HCT116 (cell line): ENCODE measurements around the gene KLK8. TPM values are rescaled to one million over a fixed set of nuclear protein-coding genes. Genes with fewer than 3 reads are reported as not detected.

Experiments
- ATAC-seq: fragments of 200-7000 bp; cut with Tn5 transposase; 2 replicates; pipeline ENCODE4 v1.9.1; 2020; ENCODE audit warnings: mild to moderate bottlenecking, moderate library complexity
- BruUV-seq: library from RNA; stranded (reverse); fragments of 400-500 nt; replicated peaks from 2 replicates; lab custom pipeline; 2021; lab: Mats Ljungman, UMichigan
- CTCF ChIA-PET: fragments of 300-600 bp; sonication (Branson Sonifier 250); formaldehyde crosslinking; loops from one replicate; lab custom pipeline; 2021; ENCODE audit warnings: antibody characterized with exemption; lab: Charles Lee
- POLR2A ChIA-PET: fragments of 300-600, 350-600 bp; sonication (Branson Sonifier 250); formaldehyde crosslinking; loops from one replicate; lab custom pipeline; 2021; ENCODE audit warnings: antibody characterized with exemption; lab: Charles Lee
- RAD21 ChIA-PET, 2 experiments: fragments of 300-600 bp; sonication (Branson Sonifier 250); formaldehyde crosslinking; loops; one replicate each; lab custom pipeline; 2023; ENCODE audit warnings: low total read pairs in 2 of 2; ENCODE audit not compliant: uncharacterized antibody in 2 of 2, unreplicated experiment in 2 of 2, low non-redundant PET in 1 of 2; lab: Charles Lee
- DNase-seq: peaks from one replicate; pipeline ENCODE4 v3.0.0-alpha.2; 2010; ENCODE audit warnings: low read depth, low spot score
- H2AFZ ChIP-seq: fragments of 200-600 bp; shearing (Covaris generic), sonication (generic); 2 replicates; pipeline ENCODE4 v1.6.1; 2017; ENCODE audit warnings: low read depth, mixed run types, mixed read lengths, antibody characterized with exemption, low read length; ENCODE audit not compliant: poor library complexity, severe bottlenecking
- H3K27ac ChIP-seq: 2 replicates; pipeline ENCODE4 v1.5.1; 2012; ENCODE audit warnings: low read depth, low read length
- H3K27me3 ChIP-seq: fragments of 200-600 bp; sonication (generic); 2 replicates; pipeline ENCODE4 v1.6.1; 2016; ENCODE audit warnings: mixed run types, low read length, mixed read lengths; ENCODE audit not compliant: insufficient read depth
- H3K36me3 ChIP-seq, 2 experiments: fragments of 200-500 bp in 1 of 2; fragments of 200-600 bp in 1 of 2; sonication (Bioruptor generic) in 1 of 2; sonication (generic) in 1 of 2; 2 replicates each; pipeline versions ENCODE4 v1.5.1 to v1.6.1; 2014 to 2016; ENCODE audit warnings: low read length in 2 of 2, inconsistent platforms in 1 of 2, mixed read lengths in 1 of 2, mixed run types in 1 of 2; ENCODE audit not compliant: insufficient read depth in 2 of 2, control insufficient read depth in 1 of 2
- H3K4me1 ChIP-seq, 2 experiments: fragments of 200-600 bp in 1 of 2; sonication (generic) in 1 of 2; 2 replicates each; pipeline versions ENCODE4 v1.5.1 to v1.6.1; 2012 to 2017; ENCODE audit warnings: low read length in 2 of 2, inconsistent platforms in 1 of 2, mild to moderate bottlenecking in 1 of 2, mixed read lengths in 1 of 2, mixed run types in 1 of 2, moderate library complexity in 1 of 2; ENCODE audit not compliant: insufficient read depth in 2 of 2, control insufficient read depth in 1 of 2
- H3K4me2 ChIP-seq: fragments of 200-600 bp; sonication (generic); 2 replicates; pipeline ENCODE4 v1.6.1; 2017; ENCODE audit warnings: mixed run types, low read length, mixed read lengths
- H3K4me3 ChIP-seq, 2 experiments: fragments of 200-600 bp in 1 of 2; sonication (generic) in 1 of 2; replicated peaks in 1 of 2; 2 replicates each; pipeline ENCODE4 v1.5.1; 2011 to 2016; ENCODE audit warnings: low read length in 2 of 2, control low read depth in 1 of 2, low read depth in 1 of 2, mild to moderate bottlenecking in 1 of 2, mixed read lengths in 1 of 2, mixed run types in 1 of 2
- H3K79me2 ChIP-seq: fragments of 200-600 bp; sonication (generic); 2 replicates; pipeline ENCODE4 v1.6.1; 2017; ENCODE audit warnings: mild to moderate bottlenecking, mixed run types, low read length, moderate library complexity, mixed read lengths; ENCODE audit not compliant: insufficient read depth
- H3K9ac ChIP-seq: fragments of 200-600 bp; sonication (generic); 2 replicates; pipeline ENCODE4 v1.6.1; 2016; ENCODE audit warnings: low read length, mixed read lengths
- H3K9me2 ChIP-seq: fragments of 200-600 bp; sonication (generic), shearing (Covaris generic); 2 replicates; pipeline ENCODE4 v1.6.1; 2017; ENCODE audit warnings: mixed run types, mild to moderate bottlenecking, moderate library complexity; ENCODE audit not compliant: insufficient read depth
- H3K9me3 ChIP-seq, 2 experiments: fragments of 200-500 bp in 1 of 2; fragments of 200-600 bp in 1 of 2; sonication (Bioruptor generic) in 1 of 2; sonication (generic) in 1 of 2; 2 replicates each; pipeline ENCODE4 v1.6.1; 2014 to 2017; ENCODE audit warnings: low read length in 2 of 2, mixed read lengths in 2 of 2, inconsistent platforms in 1 of 2, low read depth in 1 of 2, mild to moderate bottlenecking in 1 of 2, mixed run types in 1 of 2, moderate library complexity in 1 of 2; ENCODE audit not compliant: control insufficient read depth in 1 of 2, insufficient read depth in 1 of 2
- H4K20me1 ChIP-seq: fragments of 200-600 bp; sonication (generic), shearing (Covaris generic); 2 replicates; pipeline ENCODE4 v1.6.1; 2017; ENCODE audit warnings: mixed run types, mild to moderate bottlenecking, moderate library complexity; ENCODE audit not compliant: insufficient read depth
- ATF3 ChIP-seq: IDR thresholded peaks from 2 replicates; pipeline ENCODE4 v1.6.1; 2012
- CTCF ChIP-seq, 3 experiments: fragments of 200-600 bp in 1 of 3; sonication (generic) in 1 of 3; IDR thresholded peaks in 2 of 3; conservative IDR thresholded peaks in 1 of 3; 2 replicates each; pipeline ENCODE4 v1.5.1; 2012 to 2017; ENCODE audit warnings: low read depth in 2 of 3, low read length in 2 of 3, antibody characterized with exemption in 1 of 3, borderline replicate concordance in 1 of 3, control low read depth in 1 of 3, mild to moderate bottlenecking in 1 of 3, mixed read lengths in 1 of 3, mixed run types in 1 of 3, moderate library complexity in 1 of 3; ENCODE audit not compliant: insufficient read depth in 1 of 3
- FOSL1 ChIP-seq: IDR thresholded peaks from 2 replicates; pipeline ENCODE4 v1.6.1; 2012; ENCODE audit warnings: low read depth
- POLR2AphosphoS5 ChIP-seq: IDR thresholded peaks from 2 replicates; pipeline ENCODE4 v1.6.1; 2011; ENCODE audit warnings: mild to moderate bottlenecking, low read depth, low read length, moderate library complexity
- SIN3A ChIP-seq: IDR thresholded peaks from 2 replicates; pipeline ENCODE4 v1.6.1; 2012; ENCODE audit warnings: low read depth
- SRF ChIP-seq: IDR thresholded peaks from 2 replicates; pipeline ENCODE4 v1.6.1; 2012; ENCODE audit warnings: low read depth
- ZNF274 ChIP-seq: fragments of 200-500 bp; sonication (Bioruptor generic); IDR thresholded peaks from 2 replicates; pipeline ENCODE4 v1.6.1; 2014; ENCODE audit warnings: mild to moderate bottlenecking, low read depth, low read length, inconsistent platforms
- intact Hi-C: fragments of 100-400 bp; cut with micrococcal nuclease; formaldehyde crosslinking; loops from 2 replicates; pipeline ENCODE4 v1.10.0; 2022
- total RNA-seq: library from RNA; stranded (reverse); gene quantifications from one replicate; pipeline ENCODE4 v1.2.1, GENCODE V29; 2021; ENCODE audit not compliant: unreplicated experiment

The KLK8 gene
- total RNA-seq, 1 experiment from 2014 or later: 92.8 TPM

- no peaks in the 10 kb centered on the region for H3K36me3 ChIP-seq
- TF ChIP-seq SRF: no peak
- TF ChIP-seq ZNF274: no peak
- TF ChIP-seq SIN3A: no peak
- no peak for TF ChIP-seq ATF3
- no peak for TF ChIP-seq POLR2AphosphoS5
- no peak for TF ChIP-seq CTCF (IDR thresholded peaks at IDR 0.05 in 2 of 3, conservative IDR thresholded peaks at IDR 0.05 in 1 of 3; ENCODE audit: borderline replicate concordance in 1 of 3, insufficient read depth in 1 of 3, low read depth in 2 of 3, low read length in 2 of 3)
- no peak for TF ChIP-seq FOSL1
- TF ChIP-seq, all 23 proteins: peak for 0
- no peak for DNase-seq
- no peaks in the 10 kb centered on the region for H4K20me1 ChIP-seq
- no TSS peak for BruUV-seq
- ChIA-PET CTCF (interaction anchor here (1.2 kb wide), 1 partner anchor 8 kb away, joined by 4 read pairs; no protein-coding TSS in a partner anchor), RAD21 (no interaction called here), POLR2A (interaction anchor here (0.7 to 1.2 kb wide), 2 partner anchors 12 to 208 kb away, joined by 3 read pairs; partner anchors contain the start of gene KLK8)
- no peaks in the 10 kb centered on the region for H3K79me2 ChIP-seq
- no peak overlapping the region for H3K4me3 ChIP-seq
- no peaks in the 10 kb centered on the region for H3K9me2 ChIP-seq
- no peak overlapping the region for H2AFZ ChIP-seq
- intact Hi-C loops: no loop called here
- H3K9ac ChIP-seq: no peak overlapping the region
- no peak overlapping the region for H3K27ac ChIP-seq
- no peaks in the 10 kb centered on the region for H3K9me3 ChIP-seq
- H3K4me1 ChIP-seq: peaks cover 2 to 43% of the 10 kb centered on the region in 2 experiments
- H3K27me3 ChIP-seq: no peaks in the 10 kb centered on the region
- H3K4me2 ChIP-seq: no peak overlapping the region
- ATAC-seq: no peak
Observed at GRCh38 chr19:51012661-51013190, 11.3 kb upstream of the KLK8 start.
